ENCODE measurements around the gene VANGL1.

DNA sequence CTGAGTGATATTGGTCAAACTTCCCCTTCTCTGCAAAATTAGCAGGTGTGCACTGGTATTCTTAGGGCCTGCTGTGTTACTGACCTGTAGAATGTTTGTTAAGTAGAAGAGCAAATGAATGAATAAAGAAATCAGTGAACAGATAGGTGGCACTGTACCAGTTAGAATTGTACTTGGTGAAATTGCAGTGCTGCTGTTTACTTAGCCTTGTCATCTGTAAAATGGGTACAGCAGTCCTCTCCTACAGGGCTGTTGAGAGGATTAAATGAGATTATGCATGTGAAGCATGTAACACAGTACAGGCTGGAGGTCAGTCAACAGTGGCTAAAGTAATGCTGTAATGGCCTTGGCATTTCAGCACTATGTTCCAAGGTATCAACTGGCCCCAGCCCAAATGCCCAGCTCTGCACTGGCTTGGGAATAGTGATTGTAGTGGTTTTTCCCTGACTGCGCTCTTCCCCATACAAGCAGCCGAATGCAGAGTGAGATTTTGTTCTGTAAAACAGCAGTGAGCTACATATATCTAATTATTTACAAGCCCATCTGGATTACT lies 10.5 kb downstream of the VANGL1 start:
- TF ChIP-seq POLR2A (IDR thresholded peaks at IDR 0.05): no peak
- TF ChIP-seq CTCF (IDR thresholded peaks at IDR 0.05): no peak

Measured in esophagus squamous epithelium (tissue), 4 donors.